HG03103 (cell line): ENCODE data around the gene TBC1D22A.

ENCODE experiments used
- ATAC-seq: cut with Tn5 transposase; IDR thresholded peaks from one replicate; pipeline ENCODE4 v1.9.1; 2021; ENCODE audit warnings: low read depth; ENCODE audit not compliant: unreplicated experiment

Gene TBC1D22A

DNA sequence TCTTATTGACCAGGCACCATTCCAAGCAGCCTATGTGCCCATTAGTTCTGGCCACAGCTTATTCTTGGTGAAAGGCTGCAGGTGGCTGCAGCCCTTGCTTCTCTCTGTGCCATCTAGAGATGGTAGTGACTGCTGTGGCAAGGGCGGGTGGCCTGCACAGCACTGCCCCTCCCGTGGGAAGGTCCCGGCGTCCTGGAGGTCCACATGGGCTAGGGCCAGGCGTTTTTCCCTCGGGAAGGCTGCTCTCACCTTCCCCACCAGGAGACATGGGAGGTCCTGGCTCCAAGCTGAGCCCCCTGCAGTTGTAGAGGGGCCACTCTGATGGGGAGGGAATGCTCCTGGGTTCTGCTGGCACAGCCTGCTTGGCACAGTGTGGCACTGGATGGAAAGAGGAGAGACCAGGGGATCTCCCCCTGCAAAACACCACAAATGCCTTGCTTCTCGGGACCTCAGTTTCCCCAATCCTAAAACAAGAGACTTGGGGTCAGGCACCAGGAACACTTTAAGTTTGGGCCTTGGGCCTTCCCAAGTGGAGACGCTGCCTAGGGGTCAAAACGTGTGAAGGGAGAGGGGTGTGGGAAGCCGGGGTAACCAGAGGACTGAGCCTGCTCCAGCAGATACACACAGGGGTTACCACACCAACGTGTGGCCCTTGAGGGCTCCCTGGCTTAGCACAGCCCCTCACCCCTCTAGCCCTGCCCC, 10.0 kb upstream of the TBC1D22A start:
- no peak for ATAC-seq

DNA sequence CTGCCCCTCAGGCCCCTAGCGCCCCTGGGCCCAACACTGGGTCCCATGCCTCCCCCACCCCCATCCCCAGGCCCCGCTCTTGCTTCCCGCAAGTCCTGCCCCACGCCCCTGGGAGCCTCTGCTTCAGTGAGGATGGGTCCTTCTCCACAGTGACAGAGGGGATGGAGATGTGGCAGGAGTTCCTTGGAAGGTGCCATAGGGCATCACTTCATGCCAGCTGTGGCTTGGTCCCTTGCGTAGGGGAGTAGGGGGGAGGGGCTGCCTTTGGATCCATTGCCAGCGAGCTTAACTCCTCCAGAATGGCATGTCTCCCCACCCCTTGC, 9.5 kb upstream of the TBC1D22A start:
- ATAC-seq: no peak

DNA sequence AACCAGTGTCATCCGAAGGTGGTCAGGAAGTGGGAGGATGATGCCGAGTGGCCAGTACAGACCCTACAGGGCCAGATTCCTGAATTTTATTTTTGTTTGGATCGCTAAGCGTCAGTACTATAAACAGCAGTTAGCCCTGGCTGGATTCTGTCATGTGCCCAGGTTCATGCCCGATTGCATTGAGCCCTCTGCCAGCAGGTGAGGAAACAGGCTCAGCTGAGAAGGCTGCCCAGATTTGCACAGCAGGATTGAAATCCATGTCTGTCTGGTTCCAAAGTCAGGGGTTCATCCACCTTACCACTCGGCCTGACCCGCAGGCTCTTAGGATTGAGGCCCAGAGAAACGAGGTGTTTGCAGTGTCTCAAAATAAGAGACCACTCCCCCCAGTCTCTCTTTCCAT, 9.1 kb upstream of the TBC1D22A start:
- ATAC-seq: no peak

DNA sequence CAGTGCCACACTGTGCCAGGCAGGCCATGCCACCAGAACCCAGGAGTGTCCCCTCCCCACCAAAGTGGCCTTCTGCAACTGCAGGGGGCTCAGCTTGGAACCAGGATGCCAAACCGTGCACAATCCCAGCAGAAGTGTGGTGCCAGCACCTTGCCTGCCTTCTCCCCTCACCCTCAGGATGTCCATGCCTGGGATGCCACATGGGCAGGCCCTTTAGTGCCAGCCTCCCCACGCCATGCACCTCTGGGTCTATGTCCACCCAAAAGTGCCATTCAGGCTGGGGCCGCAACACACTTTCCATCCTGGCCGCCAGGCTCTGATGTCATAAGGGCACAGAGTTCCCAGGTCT, 8.7 kb upstream of the TBC1D22A start:
- no peak for ATAC-seq

- ATAC-seq: no peak
Measured at GRCh38 chr22:46754110-46754799, 8.2 kb upstream of the TBC1D22A start.

DNA sequence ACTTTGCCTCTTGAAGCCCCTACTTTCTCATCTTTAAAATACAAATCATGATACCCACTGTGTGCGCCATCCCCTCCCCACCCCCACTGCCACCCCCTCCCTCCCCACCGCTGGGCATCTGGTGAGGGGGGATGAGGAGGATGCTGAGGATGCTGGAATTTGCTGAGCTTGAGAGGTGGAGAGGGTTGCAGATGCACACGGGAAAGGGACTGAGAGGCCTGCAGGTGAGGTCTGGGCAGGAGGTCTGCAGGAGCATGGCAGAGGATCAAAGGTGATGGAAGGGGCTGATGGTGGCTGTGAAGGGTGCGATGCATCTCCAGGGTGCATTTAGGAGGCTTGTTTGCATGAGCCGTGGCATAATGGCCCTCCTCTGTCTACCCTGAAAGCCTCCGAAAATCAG, 7.6 kb upstream of the TBC1D22A start:
- no peak for ATAC-seq

DNA sequence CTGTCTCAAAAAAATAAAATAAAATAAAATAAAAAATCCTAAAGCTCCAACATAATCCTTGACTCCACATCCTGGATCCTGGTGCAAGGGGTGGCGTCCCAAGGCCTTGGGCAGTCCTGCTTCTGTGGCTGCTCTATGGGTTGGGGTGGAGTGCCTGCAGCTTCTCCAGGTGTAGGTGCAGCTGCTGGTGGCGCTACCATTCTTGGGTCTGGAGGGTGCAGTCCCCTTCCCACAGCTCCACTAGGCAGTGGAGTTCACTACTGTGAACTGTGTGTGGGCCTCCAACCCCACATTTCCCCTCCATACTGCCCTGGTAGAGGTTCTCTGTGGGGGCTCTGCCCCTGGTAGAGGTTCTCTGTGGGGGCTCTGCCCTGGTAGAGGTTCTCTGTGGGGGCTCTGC, 6.9 kb upstream of the TBC1D22A start:
- no peak for ATAC-seq

- ATAC-seq: no peak
Measured at GRCh38 chr22:46756097-46756496, 6.4 kb upstream of the TBC1D22A start.

DNA sequence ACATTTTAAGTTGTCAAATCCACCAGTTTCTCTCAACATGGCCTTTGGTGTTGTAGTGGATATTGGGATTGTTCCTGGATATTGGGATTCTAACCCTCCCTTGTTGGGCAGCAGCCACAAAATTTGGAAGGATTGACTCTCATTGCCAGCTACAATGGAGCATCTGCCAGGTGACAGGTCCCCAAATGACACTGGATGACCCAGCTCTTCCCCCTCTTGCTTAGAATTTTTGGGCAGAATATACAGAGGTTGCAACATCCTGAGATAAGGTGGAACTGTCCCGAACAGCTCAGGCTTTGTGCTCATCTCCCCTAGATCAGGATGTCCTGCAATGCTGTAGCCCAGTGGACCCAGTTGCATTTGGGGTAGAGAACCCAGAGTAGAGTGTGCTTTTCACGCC, 5.3 kb upstream of the TBC1D22A start:
- no peak for ATAC-seq

DNA sequence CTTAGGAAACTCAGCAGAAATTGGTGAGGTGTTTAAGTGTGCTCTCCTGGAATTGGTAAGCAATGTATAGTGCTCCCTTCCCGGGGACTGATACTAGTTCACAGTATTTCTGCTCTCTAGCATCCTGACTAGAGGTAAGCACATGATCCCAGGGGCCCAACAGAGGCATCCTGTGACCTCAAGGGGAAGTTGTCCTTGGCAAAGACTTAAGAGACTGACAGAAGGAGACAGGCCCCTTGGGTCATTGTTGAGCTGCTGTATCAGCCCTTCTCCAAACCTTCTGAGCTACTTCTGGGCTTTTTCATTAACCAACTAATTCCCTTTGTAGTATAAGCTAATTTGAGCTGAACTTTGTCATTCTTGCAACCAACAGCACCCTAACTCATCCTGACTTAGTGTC, 4.3 kb upstream of the TBC1D22A start:
- no peak for ATAC-seq

DNA sequence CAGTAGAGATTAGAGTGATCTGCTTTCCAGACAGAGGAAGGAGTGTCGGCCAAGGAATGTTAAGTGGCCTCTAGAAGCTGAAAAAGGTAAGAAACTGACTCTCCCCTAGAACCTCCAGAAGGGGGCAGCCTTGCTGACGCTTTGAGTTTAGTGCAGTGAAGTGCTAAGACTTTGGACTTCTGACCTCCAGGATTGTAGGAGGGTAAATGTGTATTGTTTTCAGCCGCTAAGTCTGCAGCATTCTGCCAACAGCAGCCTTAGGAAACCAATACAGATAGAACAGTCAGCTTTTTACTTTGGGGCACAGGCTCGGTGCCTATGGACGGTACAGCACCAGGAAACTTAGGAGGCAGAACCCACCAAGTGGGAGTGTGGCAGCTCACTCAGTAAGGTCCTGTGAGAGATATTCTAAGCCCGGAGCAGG, 3.6 kb upstream of the TBC1D22A start:
- ATAC-seq: no peak

GRCh38 chr22:46761017-46761416, 1.4 kb upstream of the TBC1D22A start:
- no peak for ATAC-seq

GRCh38 chr22:46761539-46762237, 762 bp upstream of the TBC1D22A start:
- no peak for ATAC-seq

- no peak for ATAC-seq
Measured at GRCh38 chr22:46763051-46763705, 728 bp downstream of the TBC1D22A start.

- no peak for ATAC-seq
Measured at GRCh38 chr22:46764140-46764680, 1.8 kb downstream of the TBC1D22A start.

- no peak for ATAC-seq
Measured at GRCh38 chr22:46764779-46765485, 2.5 kb downstream of the TBC1D22A start.

DNA sequence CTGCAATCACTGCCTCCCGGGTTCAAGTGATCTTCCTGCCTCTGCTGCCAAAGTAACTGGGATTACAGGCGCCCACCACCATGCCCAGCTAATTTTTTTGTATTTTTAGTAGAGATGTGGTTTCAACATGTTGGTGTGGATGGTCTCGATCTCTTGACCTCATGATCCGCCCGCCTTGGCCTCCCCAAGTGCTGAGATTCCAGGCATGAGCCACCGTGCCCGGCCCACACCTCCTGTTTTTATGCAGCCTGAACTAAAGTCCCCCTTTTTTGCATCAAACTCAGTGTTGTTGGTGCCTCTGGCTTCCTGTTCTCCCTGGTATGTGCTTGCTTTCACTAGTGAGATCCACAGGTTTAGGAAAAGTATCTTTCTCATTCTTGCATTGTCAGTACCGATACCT, 4.2 kb downstream of the TBC1D22A start:
- ATAC-seq: no peak

- ATAC-seq: no peak
Measured at GRCh38 chr22:46767249-46767985, 5.0 kb downstream of the TBC1D22A start.

GRCh38 chr22:46769191-46769675, 6.8 kb downstream of the TBC1D22A start:
- no peak for ATAC-seq

DNA sequence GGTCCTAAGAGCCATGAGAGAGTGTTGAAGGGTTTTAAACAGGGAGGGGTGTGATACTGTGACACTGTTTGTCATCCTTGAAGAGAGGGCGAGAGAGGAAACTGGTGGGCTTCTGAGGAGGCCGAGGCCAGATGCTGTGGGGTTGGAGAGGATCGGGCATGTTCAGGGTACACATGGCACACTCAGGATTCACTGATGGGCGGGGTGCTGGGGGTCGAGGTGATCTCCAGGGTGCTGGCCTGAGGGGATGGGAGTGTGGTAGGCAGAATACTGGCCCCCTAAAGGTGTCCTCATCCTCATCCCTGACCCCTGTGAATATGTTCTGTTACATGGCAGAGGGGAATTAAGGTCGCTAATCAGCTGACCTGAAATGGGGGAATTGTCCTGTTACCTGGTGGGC, 7.3 kb downstream of the TBC1D22A start:
- no peak for ATAC-seq
